ENCODE data around the gene NBPF1.
"Not testable (repeated sequence)": the region's sequence is repeated elsewhere in the genome, so short reads cannot be mapped to it uniquely, and the experiment has no call there.

Gene NBPF1

GRCh38 chr1:16621681-16622315, 8.4 kb upstream of the NBPF1 start:
- not testable (repeated sequence) for DNase-seq

GRCh38 chr1:16621300-16621658, 7.9 kb upstream of the NBPF1 start:
- DNase-seq = no peak

GRCh38 chr1:16619803-16620501, 6.6 kb upstream of the NBPF1 start:
- not testable (repeated sequence) for DNase-seq

- no peak for DNase-seq
These were observed 5.4 kb upstream of the NBPF1 start for GRCh38 chr1:16618719-16619118.

- DNase-seq = no peak
These were observed 4.6 kb upstream of the NBPF1 start for GRCh38 chr1:16617778-16618580.

GRCh38 chr1:16617114-16617631, 3.8 kb upstream of the NBPF1 start:
- DNase-seq = no peak

- DNase-seq = no peak
These were observed 2.2 kb upstream of the NBPF1 start for GRCh38 chr1:16615253-16616252.

- no peak for DNase-seq
These were observed 1.2 kb upstream of the NBPF1 start for GRCh38 chr1:16614361-16615252.

GRCh38 chr1:16612332-16613172, 812 bp downstream of the NBPF1 start:
- DNase-seq = peak; percentile 41

GRCh38 chr1:16611981-16612331, 1.4 kb downstream of the NBPF1 start:
- not testable (repeated sequence) for DNase-seq

- peak; percentile 1 for DNase-seq
These were observed 2.2 kb downstream of the NBPF1 start for GRCh38 chr1:16611164-16611563.

- peak; percentile 0 for DNase-seq
These were observed 2.8 kb downstream of the NBPF1 start for GRCh38 chr1:16610553-16610952.

GRCh38 chr1:16609761-16610160, 3.6 kb downstream of the NBPF1 start:
- peak; percentile 1 for DNase-seq

- DNase-seq = peak; percentile 4
These were observed 4.4 kb downstream of the NBPF1 start for GRCh38 chr1:16608838-16609560.

GRCh38 chr1:16607853-16608815, 5.2 kb downstream of the NBPF1 start:
- peak; percentile 9 for DNase-seq

GRCh38 chr1:16607433-16607851, 5.9 kb downstream of the NBPF1 start:
- DNase-seq = peak; percentile 2

GRCh38 chr1:16606666-16607432, 6.5 kb downstream of the NBPF1 start:
- peak; percentile 0 for DNase-seq

Data from activated CD4-positive, alpha-beta T cell treated with anti-CD3 and anti-CD28 coated beads, Interleukin-10, Interleukin-2, amounts not matched to agents 100 ng/mL and 50 ng/mL, durations not matched to agents 16 hours and 8 hours (primary cell).